ENCODE data around the gene DPEP2NB.

DNA sequence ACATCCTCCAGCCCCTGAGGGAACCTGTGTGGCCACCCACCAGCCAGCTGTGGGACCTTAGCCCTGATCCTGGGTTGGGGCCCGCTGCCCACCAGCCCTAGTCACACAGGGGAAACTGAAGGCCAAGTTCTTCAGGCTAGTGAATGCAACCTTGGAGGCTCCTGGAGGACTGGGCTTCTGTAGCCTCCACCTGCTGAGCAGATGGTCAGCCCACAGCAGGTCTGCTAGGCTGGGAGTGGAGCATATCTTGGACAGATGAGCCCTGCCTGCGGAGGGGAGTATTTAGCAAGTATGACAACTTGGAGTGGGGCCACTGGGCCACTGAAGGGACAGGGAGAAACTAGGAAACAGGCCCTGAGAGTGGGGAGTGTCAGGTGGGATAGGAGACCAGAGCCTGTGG, 39.5 kb downstream of the DPEP2NB start:
- TF ChIP-seq EZH2phosphoT487 (conservative IDR thresholded peaks at IDR 0.05; ENCODE audit: low read length) (no peak), CTCF (IDR thresholded peaks at IDR 0.05; ENCODE audit: insufficient read depth, low read length, poor library complexity, severe bottlenecking) (no peak)

All from SU-DHL-6 (cell line).